WTC11 (cell line): Measurements from ENCODE around the gene C2CD5. TPM values are rescaled to one million over a fixed set of nuclear protein-coding genes. Genes with fewer than 3 reads are reported as not detected.

Experiments used
- ATAC-seq: fragments of 200-7000 bp; cut with Tn5 transposase; 2 replicates; pipeline ENCODE4 v1.10.0; 2021; ENCODE audit warnings: mild to moderate bottlenecking, moderate library complexity
- CTCF ChIA-PET: fragments of 300-600 bp; sonication (Branson Sonifier 250); formaldehyde crosslinking; loops from one replicate; lab custom pipeline; 2021; ENCODE audit warnings: antibody characterized with exemption; lab: Charles Lee
- POLR2A ChIA-PET: fragments of 350-600 bp; sonication (Branson Sonifier 250); formaldehyde crosslinking; loops from one replicate; lab custom pipeline; 2021; ENCODE audit warnings: antibody characterized with exemption; lab: Charles Lee
- DNase-seq: peaks from one replicate; pipeline ENCODE4 v3.0.0; 2021; ENCODE audit warnings: low spot score
- H3K27ac Mint-ChIP-seq: 2 replicates; pipeline ENCODE4 v1.8.0; 2021; ENCODE audit warnings: mixed read lengths
- H3K27me3 Mint-ChIP-seq: 2 replicates; pipeline ENCODE4 v1.8.0; 2021; ENCODE audit warnings: low read depth, mild to moderate bottlenecking, moderate library complexity, mixed read lengths
- H3K36me3 Mint-ChIP-seq: 2 replicates; pipeline ENCODE4 v1.8.0; 2021; ENCODE audit warnings: mixed read lengths
- H3K4me1 Mint-ChIP-seq: 2 replicates; pipeline ENCODE4 v1.8.0; 2022; ENCODE audit warnings: mixed read lengths
- H3K4me3 Mint-ChIP-seq: 2 replicates; pipeline ENCODE4 v1.8.0; 2021; ENCODE audit warnings: mild to moderate bottlenecking, moderate library complexity, mixed read lengths
- H3K9me3 Mint-ChIP-seq: 2 replicates; pipeline ENCODE4 v1.8.0; 2021; ENCODE audit warnings: mixed read lengths
- CREM ChIP-seq: sonication (generic); formaldehyde crosslinking; IDR thresholded peaks from 2 replicates; pipeline ENCODE4 v1.8.1; 2022; ENCODE audit warnings: mild to moderate bottlenecking, missing genetic modification reagents, moderate library complexity
- EMX1 ChIP-seq: fragments of 250-450 bp; sonication (Bioruptor Pico); IDR thresholded peaks from 2 replicates; pipeline ENCODE4 v1.8.0; 2021; ENCODE audit warnings: mild to moderate bottlenecking
- ETV6 ChIP-seq: sonication (generic); formaldehyde crosslinking; IDR thresholded peaks from 2 replicates; pipeline ENCODE4 v1.8.1; 2022; ENCODE audit warnings: mild to moderate bottlenecking, missing genetic modification reagents
- FOXJ3 ChIP-seq: sonication (generic); formaldehyde crosslinking; IDR thresholded peaks from 2 replicates; pipeline ENCODE4 v1.9.0; 2021; ENCODE audit warnings: missing genetic modification reagents, mild to moderate bottlenecking, borderline replicate concordance
- FOXK1 ChIP-seq: sonication (generic); formaldehyde crosslinking; IDR thresholded peaks from 2 replicates; pipeline ENCODE4 v1.8.0; 2022; ENCODE audit warnings: mild to moderate bottlenecking, moderate library complexity, missing genetic modification reagents
- GRHL2 ChIP-seq: fragments of 250-450 bp; sonication (Bioruptor Pico); IDR thresholded peaks from 2 replicates; pipeline ENCODE4 v1.8.0; 2022; ENCODE audit warnings: mild to moderate bottlenecking, moderate library complexity; ENCODE audit not compliant: insufficient replicate concordance, severe bottlenecking
- HMGA2 ChIP-seq: fragments of 250-450 bp; sonication (Bioruptor Pico); IDR thresholded peaks from 2 replicates; pipeline ENCODE4 v1.4.0; 2021; ENCODE audit warnings: mild to moderate bottlenecking, moderate library complexity
- NFYB ChIP-seq: sonication (generic); formaldehyde crosslinking; conservative IDR thresholded peaks from 2 replicates; pipeline ENCODE4 v1.8.0; 2022; ENCODE audit warnings: low read depth, missing genetic modification reagents
- NR3C1 ChIP-seq: sonication (generic); formaldehyde crosslinking; conservative IDR thresholded peaks from 2 replicates; pipeline ENCODE4 v1.8.1; 2023; ENCODE audit warnings: low read depth, mild to moderate bottlenecking, missing genetic modification reagents
- TEAD1 ChIP-seq: sonication (generic); formaldehyde crosslinking; IDR thresholded peaks from 2 replicates; pipeline ENCODE4 v1.8.0; 2022; ENCODE audit warnings: mild to moderate bottlenecking, missing genetic modification reagents
- ZNF396 ChIP-seq: fragments of 250-450 bp; sonication (Bioruptor Pico); IDR thresholded peaks from 2 replicates; pipeline ENCODE4 v1.8.0; 2021; ENCODE audit warnings: mild to moderate bottlenecking, moderate library complexity, borderline replicate concordance
- ZNF416 ChIP-seq: fragments of 250-450 bp; sonication (Bioruptor Pico); IDR thresholded peaks from 2 replicates; pipeline ENCODE4 v1.9.0; 2021; ENCODE audit warnings: mild to moderate bottlenecking, inconsistent platforms
- ZNF423 ChIP-seq: fragments of 250-450 bp; sonication (Bioruptor Pico); IDR thresholded peaks from 2 replicates; pipeline ENCODE4 v2.1.2; 2022; ENCODE audit warnings: mild to moderate bottlenecking, moderate library complexity
- ZNF671 ChIP-seq: fragments of 250-450 bp; sonication (Bioruptor Pico); IDR thresholded peaks from 2 replicates; pipeline ENCODE4 v1.8.0; 2021; ENCODE audit warnings: mild to moderate bottlenecking
- total RNA-seq: library from RNA; stranded (reverse); gene quantifications from 3 replicates; pipeline ENCODE4 v1.2.3, GENCODE V29; 2021
- TF ChIP-seq, protein P1 (sequence below): sonication (generic); formaldehyde crosslinking; conservative IDR thresholded peaks from 2 replicates; pipeline ENCODE4 v1.8.1; 2023; ENCODE audit warnings: mild to moderate bottlenecking, low read depth, missing genetic modification reagents, moderate library complexity
- TF ChIP-seq, protein P2 (sequence below): sonication (generic); formaldehyde crosslinking; IDR thresholded peaks from 2 replicates; pipeline ENCODE4 v1.8.0; 2022; ENCODE audit warnings: missing genetic modification reagents
- TF ChIP-seq, protein P3 (sequence below): fragments of 250-450 bp; sonication (Bioruptor Pico); IDR thresholded peaks from 2 replicates; pipeline ENCODE4 v1.9.0; 2021; ENCODE audit warnings: mild to moderate bottlenecking, borderline replicate concordance
- TF ChIP-seq, protein P4 (sequence below): sonication (generic); formaldehyde crosslinking; IDR thresholded peaks from 2 replicates; pipeline ENCODE4 v1.8.1; 2023; ENCODE audit warnings: mild to moderate bottlenecking, missing genetic modification reagents
- TF ChIP-seq, protein P5 (sequence below): sonication (generic); formaldehyde crosslinking; IDR thresholded peaks from 2 replicates; pipeline ENCODE4 v1.8.0; 2023; ENCODE audit warnings: missing genetic modification reagents
- TF ChIP-seq, protein P6 (sequence below): fragments of 250-450 bp; sonication (Bioruptor Pico); IDR thresholded peaks from 2 replicates; pipeline ENCODE4 v2.1.2; 2022; ENCODE audit warnings: mild to moderate bottlenecking, moderate library complexity
- TF ChIP-seq, protein P7 (sequence below): sonication (generic); formaldehyde crosslinking; IDR thresholded peaks from 2 replicates; pipeline ENCODE4 v1.8.1; 2022; ENCODE audit warnings: low read depth, missing genetic modification reagents, borderline replicate concordance

The C2CD5 gene
- total RNA-seq, 1 experiment from 2014 or later, result 48.1 TPM

DNA sequence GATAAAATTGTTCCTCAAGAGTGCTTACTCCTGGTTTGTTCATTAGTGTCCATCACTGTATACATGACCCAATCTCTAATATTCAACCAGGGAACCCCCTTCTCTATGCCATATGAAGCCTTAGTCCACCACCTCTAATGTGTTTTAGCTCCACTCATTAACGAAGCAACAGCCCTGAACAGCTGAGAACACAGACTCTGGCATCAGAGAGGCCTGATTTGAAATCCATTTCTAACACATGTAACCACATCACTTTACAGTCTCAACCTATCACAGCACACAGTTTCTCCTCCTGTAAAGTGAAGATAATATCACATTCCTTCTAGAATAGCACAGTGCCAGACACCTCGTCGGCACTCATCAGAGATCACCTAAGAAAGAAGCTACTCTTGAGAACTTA is 64.3 kb downstream of the C2CD5 start:
- DNase-seq, result no peak
- ChIA-PET POLR2A (no interaction called here), CTCF (interaction anchor here (1.2 kb wide), 1 partner anchor 20 kb away, joined by 3 read pairs; no protein-coding TSS in a partner anchor)
- Mint-ChIP-seq H3K9me3 (no peaks in the 10 kb centered on the region), H3K36me3 (peaks cover 20% of the 10 kb centered on the region), H3K4me3 (no peak overlapping the region), H3K4me1 (no peaks in the 10 kb centered on the region), H3K27me3 (no peaks in the 10 kb centered on the region), H3K27ac (peak overlapping the region; percentile 42; the same call in 1 of the 2 replicates)
- TF ChIP-seq ZNF416 (CRISPR knock-in tag) (no peak), NFYB (CRISPR knock-in tag) (no peak), HMGA2 (CRISPR knock-in tag) (no peak), GRHL2 (no peak), ZNF396 (CRISPR knock-in tag) (no peak), EMX1 (CRISPR knock-in tag) (no peak), CREM (no peak)
- TF ChIP-seq, protein P1, sequence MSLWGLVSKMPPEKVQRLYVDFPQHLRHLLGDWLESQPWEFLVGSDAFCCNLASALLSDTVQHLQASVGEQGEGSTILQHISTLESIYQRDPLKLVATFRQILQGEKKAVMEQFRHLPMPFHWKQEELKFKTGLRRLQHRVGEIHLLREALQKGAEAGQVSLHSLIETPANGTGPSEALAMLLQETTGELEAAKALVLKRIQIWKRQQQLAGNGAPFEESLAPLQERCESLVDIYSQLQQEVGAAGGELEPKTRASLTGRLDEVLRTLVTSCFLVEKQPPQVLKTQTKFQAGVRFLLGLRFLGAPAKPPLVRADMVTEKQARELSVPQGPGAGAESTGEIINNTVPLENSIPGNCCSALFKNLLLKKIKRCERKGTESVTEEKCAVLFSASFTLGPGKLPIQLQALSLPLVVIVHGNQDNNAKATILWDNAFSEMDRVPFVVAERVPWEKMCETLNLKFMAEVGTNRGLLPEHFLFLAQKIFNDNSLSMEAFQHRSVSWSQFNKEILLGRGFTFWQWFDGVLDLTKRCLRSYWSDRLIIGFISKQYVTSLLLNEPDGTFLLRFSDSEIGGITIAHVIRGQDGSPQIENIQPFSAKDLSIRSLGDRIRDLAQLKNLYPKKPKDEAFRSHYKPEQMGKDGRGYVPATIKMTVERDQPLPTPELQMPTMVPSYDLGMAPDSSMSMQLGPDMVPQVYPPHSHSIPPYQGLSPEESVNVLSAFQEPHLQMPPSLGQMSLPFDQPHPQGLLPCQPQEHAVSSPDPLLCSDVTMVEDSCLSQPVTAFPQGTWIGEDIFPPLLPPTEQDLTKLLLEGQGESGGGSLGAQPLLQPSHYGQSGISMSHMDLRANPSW, result no peak
- TF ChIP-seq, protein P2, sequence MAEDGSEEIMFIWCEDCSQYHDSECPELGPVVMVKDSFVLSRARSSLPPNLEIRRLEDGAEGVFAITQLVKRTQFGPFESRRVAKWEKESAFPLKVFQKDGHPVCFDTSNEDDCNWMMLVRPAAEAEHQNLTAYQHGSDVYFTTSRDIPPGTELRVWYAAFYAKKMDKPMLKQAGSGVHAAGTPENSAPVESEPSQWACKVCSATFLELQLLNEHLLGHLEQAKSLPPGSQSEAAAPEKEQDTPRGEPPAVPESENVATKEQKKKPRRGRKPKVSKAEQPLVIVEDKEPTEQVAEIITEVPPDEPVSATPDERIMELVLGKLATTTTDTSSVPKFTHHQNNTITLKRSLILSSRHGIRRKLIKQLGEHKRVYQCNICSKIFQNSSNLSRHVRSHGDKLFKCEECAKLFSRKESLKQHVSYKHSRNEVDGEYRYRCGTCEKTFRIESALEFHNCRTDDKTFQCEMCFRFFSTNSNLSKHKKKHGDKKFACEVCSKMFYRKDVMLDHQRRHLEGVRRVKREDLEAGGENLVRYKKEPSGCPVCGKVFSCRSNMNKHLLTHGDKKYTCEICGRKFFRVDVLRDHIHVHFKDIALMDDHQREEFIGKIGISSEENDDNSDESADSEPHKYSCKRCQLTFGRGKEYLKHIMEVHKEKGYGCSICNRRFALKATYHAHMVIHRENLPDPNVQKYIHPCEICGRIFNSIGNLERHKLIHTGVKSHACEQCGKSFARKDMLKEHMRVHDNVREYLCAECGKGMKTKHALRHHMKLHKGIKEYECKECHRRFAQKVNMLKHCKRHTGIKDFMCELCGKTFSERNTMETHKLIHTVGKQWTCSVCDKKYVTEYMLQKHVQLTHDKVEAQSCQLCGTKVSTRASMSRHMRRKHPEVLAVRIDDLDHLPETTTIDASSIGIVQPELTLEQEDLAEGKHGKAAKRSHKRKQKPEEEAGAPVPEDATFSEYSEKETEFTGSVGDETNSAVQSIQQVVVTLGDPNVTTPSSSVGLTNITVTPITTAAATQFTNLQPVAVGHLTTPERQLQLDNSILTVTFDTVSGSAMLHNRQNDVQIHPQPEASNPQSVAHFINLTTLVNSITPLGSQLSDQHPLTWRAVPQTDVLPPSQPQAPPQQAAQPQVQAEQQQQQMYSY (CRISPR knock-in tag), result no peak
- TF ChIP-seq, protein P3, sequence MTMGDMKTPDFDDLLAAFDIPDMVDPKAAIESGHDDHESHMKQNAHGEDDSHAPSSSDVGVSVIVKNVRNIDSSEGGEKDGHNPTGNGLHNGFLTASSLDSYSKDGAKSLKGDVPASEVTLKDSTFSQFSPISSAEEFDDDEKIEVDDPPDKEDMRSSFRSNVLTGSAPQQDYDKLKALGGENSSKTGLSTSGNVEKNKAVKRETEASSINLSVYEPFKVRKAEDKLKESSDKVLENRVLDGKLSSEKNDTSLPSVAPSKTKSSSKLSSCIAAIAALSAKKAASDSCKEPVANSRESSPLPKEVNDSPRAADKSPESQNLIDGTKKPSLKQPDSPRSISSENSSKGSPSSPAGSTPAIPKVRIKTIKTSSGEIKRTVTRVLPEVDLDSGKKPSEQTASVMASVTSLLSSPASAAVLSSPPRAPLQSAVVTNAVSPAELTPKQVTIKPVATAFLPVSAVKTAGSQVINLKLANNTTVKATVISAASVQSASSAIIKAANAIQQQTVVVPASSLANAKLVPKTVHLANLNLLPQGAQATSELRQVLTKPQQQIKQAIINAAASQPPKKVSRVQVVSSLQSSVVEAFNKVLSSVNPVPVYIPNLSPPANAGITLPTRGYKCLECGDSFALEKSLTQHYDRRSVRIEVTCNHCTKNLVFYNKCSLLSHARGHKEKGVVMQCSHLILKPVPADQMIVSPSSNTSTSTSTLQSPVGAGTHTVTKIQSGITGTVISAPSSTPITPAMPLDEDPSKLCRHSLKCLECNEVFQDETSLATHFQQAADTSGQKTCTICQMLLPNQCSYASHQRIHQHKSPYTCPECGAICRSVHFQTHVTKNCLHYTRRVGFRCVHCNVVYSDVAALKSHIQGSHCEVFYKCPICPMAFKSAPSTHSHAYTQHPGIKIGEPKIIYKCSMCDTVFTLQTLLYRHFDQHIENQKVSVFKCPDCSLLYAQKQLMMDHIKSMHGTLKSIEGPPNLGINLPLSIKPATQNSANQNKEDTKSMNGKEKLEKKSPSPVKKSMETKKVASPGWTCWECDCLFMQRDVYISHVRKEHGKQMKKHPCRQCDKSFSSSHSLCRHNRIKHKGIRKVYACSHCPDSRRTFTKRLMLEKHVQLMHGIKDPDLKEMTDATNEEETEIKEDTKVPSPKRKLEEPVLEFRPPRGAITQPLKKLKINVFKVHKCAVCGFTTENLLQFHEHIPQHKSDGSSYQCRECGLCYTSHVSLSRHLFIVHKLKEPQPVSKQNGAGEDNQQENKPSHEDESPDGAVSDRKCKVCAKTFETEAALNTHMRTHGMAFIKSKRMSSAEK (CRISPR knock-in tag), result no peak
- TF ChIP-seq, protein P4, sequence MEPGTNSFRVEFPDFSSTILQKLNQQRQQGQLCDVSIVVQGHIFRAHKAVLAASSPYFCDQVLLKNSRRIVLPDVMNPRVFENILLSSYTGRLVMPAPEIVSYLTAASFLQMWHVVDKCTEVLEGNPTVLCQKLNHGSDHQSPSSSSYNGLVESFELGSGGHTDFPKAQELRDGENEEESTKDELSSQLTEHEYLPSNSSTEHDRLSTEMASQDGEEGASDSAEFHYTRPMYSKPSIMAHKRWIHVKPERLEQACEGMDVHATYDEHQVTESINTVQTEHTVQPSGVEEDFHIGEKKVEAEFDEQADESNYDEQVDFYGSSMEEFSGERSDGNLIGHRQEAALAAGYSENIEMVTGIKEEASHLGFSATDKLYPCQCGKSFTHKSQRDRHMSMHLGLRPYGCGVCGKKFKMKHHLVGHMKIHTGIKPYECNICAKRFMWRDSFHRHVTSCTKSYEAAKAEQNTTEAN, result no peak
- no peak for ATAC-seq

DNA sequence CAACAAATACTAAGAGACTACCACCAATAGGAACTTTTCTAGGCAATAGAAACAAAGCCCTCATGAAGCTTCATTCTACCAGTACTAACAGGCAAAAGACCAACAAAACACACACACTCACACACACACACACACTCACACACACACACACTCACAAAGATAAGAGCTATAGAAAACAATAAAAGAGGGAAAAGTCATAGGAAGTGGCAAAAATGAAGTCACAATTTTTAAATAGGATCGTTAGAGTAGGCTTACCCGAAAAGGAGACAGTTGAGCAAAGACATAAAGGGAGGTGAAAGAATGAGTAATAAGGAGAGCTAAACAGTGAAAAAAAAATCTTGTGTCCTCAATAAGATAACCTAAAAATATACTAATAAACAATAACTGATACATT is 66.5 kb downstream of the C2CD5 start:
- DNase-seq, result no peak
- H3K27me3 Mint-ChIP-seq, result no peaks in the 10 kb centered on the region
- peaks cover 16% of the 10 kb centered on the region for H3K36me3 Mint-ChIP-seq
- no peaks in the 10 kb centered on the region for H3K4me1 Mint-ChIP-seq
- ChIA-PET POLR2A (no interaction called here), CTCF (interaction anchor here (1.2 kb wide), 1 partner anchor 18 kb away, joined by 3 read pairs; no protein-coding TSS in a partner anchor)
- H3K4me3 Mint-ChIP-seq, result no peak overlapping the region
- no peak overlapping the region for H3K27ac Mint-ChIP-seq
- no peak for ATAC-seq
- H3K9me3 Mint-ChIP-seq, result no peaks in the 10 kb centered on the region
- no peak for TF ChIP-seq FOXJ3
- TF ChIP-seq, protein P5, sequence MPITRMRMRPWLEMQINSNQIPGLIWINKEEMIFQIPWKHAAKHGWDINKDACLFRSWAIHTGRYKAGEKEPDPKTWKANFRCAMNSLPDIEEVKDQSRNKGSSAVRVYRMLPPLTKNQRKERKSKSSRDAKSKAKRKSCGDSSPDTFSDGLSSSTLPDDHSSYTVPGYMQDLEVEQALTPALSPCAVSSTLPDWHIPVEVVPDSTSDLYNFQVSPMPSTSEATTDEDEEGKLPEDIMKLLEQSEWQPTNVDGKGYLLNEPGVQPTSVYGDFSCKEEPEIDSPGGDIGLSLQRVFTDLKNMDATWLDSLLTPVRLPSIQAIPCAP (CRISPR knock-in tag), result no peak
- TF ChIP-seq FOXK1 (CRISPR knock-in tag), result no peak
- no peak for TF ChIP-seq ZNF423 (CRISPR knock-in tag)
- no peak for TF ChIP-seq ZNF671 (CRISPR knock-in tag)
- no peak for TF ChIP-seq TEAD1
- no peak for TF ChIP-seq NR3C1 (CRISPR knock-in tag)
- TF ChIP-seq, protein P6, sequence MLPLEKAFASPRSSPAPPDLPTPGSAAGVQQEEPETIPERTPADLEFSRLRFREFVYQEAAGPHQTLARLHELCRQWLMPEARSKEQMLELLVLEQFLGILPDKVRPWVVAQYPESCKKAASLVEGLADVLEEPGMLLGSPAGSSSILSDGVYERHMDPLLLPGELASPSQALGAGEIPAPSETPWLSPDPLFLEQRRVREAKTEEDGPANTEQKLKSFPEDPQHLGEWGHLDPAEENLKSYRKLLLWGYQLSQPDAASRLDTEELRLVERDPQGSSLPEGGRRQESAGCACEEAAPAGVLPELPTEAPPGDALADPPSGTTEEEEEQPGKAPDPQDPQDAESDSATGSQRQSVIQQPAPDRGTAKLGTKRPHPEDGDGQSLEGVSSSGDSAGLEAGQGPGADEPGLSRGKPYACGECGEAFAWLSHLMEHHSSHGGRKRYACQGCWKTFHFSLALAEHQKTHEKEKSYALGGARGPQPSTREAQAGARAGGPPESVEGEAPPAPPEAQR (CRISPR knock-in tag), result no peak
- TF ChIP-seq ETV6 (CRISPR knock-in tag), result no peak
- TF ChIP-seq, protein P7, sequence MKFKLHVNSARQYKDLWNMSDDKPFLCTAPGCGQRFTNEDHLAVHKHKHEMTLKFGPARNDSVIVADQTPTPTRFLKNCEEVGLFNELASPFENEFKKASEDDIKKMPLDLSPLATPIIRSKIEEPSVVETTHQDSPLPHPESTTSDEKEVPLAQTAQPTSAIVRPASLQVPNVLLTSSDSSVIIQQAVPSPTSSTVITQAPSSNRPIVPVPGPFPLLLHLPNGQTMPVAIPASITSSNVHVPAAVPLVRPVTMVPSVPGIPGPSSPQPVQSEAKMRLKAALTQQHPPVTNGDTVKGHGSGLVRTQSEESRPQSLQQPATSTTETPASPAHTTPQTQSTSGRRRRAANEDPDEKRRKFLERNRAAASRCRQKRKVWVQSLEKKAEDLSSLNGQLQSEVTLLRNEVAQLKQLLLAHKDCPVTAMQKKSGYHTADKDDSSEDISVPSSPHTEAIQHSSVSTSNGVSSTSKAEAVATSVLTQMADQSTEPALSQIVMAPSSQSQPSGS (CRISPR knock-in tag), result no peak
